MM.1S (cell line): ENCODE data around the gene TM9SF4.
"Not testable (repeated sequence)": the region's sequence is repeated elsewhere in the genome, so short reads cannot be mapped to it uniquely, and the experiment has no call there.

Source experiments
- DNase-seq: peaks from one replicate; pipeline ENCODE4 v3.0.0-alpha.2; 2015
- H2AFZ ChIP-seq: fragments of 300-600 bp; sonication (generic); 2 replicates; pipeline ENCODE4 v1.6.0; 2016; ENCODE audit warnings: antibody characterized with exemption, low read length
- H3F3A ChIP-seq: fragments of 300-600 bp; sonication (generic); 2 replicates; pipeline ENCODE4 v1.6.1; 2016; ENCODE audit warnings: mild to moderate bottlenecking, antibody characterized with exemption, low read length, moderate library complexity, mixed read lengths; ENCODE audit not compliant: insufficient read depth
- H3K27ac ChIP-seq: fragments of 300-600 bp; sonication (generic); 2 replicates; pipeline ENCODE4 v1.5.1; 2016; ENCODE audit warnings: mild to moderate bottlenecking, low read length
- H3K27me3 ChIP-seq: fragments of 300-600 bp; sonication (generic); replicated peaks from 2 replicates; pipeline ENCODE4 v1.6.0; 2016; ENCODE audit warnings: low read length; ENCODE audit not compliant: insufficient read depth
- H3K36me3 ChIP-seq: fragments of 300-600 bp; sonication (generic); replicated peaks from 2 replicates; pipeline ENCODE4 v1.6.1; 2016; ENCODE audit warnings: mild to moderate bottlenecking, low read length, mixed read lengths; ENCODE audit not compliant: insufficient read depth
- H3K4me1 ChIP-seq: fragments of 300-600 bp; sonication (generic); 2 replicates; pipeline ENCODE4 v1.6.1; 2016; ENCODE audit warnings: low read length, mixed read lengths
- H3K4me2 ChIP-seq: fragments of 300-600 bp; sonication (generic); 2 replicates; pipeline ENCODE4 v1.6.0; 2016; ENCODE audit warnings: low read depth, low read length
- H3K4me3 ChIP-seq: fragments of 300-600 bp; sonication (generic); 2 replicates; pipeline ENCODE4 v1.5.1; 2016; ENCODE audit warnings: low read length, mixed read lengths
- H3K79me2 ChIP-seq: fragments of 300-600 bp; sonication (generic); 2 replicates; pipeline ENCODE4 v1.6.1; 2016; ENCODE audit warnings: mixed run types, low read length, mixed read lengths
- H3K9ac ChIP-seq: fragments of 300-600 bp; sonication (generic); 2 replicates; pipeline ENCODE4 v1.6.1; 2016; ENCODE audit warnings: low read length, mixed read lengths
- H3K9me2 ChIP-seq: fragments of 300-600 bp; sonication (generic); replicated peaks from 2 replicates; pipeline ENCODE4 v1.6.1; 2016; ENCODE audit warnings: mild to moderate bottlenecking, low read length, mixed read lengths; ENCODE audit not compliant: insufficient read depth
- H3K9me3 ChIP-seq: fragments of 300-600 bp; sonication (generic); replicated peaks from 2 replicates; pipeline ENCODE4 v1.6.1; 2016; ENCODE audit warnings: mild to moderate bottlenecking, low read length, mixed read lengths; ENCODE audit not compliant: insufficient read depth
- H4K20me1 ChIP-seq: fragments of 300-600 bp; sonication (generic); 2 replicates; pipeline ENCODE4 v1.6.1; 2016; ENCODE audit warnings: mild to moderate bottlenecking, low read length, moderate library complexity, mixed read lengths; ENCODE audit not compliant: insufficient read depth
- EZH2 ChIP-seq: fragments of 300-600 bp; sonication (generic); optimal IDR thresholded peaks from 2 replicates; pipeline ENCODE3; 2017; ENCODE audit warnings: low read depth, mild to moderate bottlenecking, antibody characterized with exemption, low read length, mixed read lengths
- EZH2phosphoT487 ChIP-seq: fragments of 300-600 bp; sonication (generic); IDR thresholded peaks from 2 replicates; pipeline ENCODE4 v1.6.1; 2018; ENCODE audit warnings: antibody characterized with exemption, low read length
- TF ChIP-seq, protein P1 (sequence below): fragments of 300-600 bp; sonication (generic); IDR thresholded peaks from 2 replicates; pipeline ENCODE4 v1.5.1; 2016; ENCODE audit warnings: antibody characterized with exemption, low read length, mixed read lengths

The TM9SF4 gene

DNA sequence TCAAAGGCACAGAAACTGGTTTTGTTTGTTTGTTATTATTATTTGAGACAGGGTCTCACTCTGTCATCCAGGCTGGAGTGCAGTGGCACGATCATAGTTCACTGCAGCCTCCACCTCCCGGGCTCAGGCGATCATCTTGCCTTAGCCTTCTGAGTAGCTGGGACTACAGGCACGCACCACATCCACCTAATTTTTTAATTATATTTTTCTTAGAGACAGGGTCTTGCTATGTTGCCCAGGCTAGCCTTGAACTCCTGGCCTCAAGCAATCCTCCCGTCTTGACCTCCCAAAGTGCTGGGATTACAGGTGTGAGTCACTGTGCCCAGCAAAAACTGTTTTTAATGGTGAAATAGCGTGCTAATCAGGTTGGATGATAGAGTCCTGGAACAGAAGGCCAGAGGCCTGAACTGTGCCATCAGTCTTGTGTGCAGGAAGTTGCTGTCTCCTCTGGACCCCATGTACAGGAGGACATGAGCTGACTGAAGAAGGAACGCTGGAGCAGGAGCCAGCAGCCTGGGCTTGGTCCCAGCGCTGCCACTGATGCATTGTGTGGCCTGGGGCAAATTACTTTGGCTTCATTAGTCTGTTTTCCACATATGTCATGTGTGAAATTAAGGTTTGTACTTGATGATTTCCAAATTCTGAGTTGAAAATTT is 4.9 kb downstream of the TM9SF4 start:
- H3K4me2 ChIP-seq, result no peak overlapping the region
- no peaks in the 10 kb centered on the region for H3K27me3 ChIP-seq
- H3F3A ChIP-seq, result peaks cover 7% of the 10 kb centered on the region
- H3K4me1 ChIP-seq, result peaks cover 13% of the 10 kb centered on the region
- H4K20me1 ChIP-seq, result peaks cover 12% of the 10 kb centered on the region; the same call in 1 of the 2 replicates
- no peaks in the 10 kb centered on the region for H3K36me3 ChIP-seq
- H3K9me2 ChIP-seq, result no peaks in the 10 kb centered on the region
- H3K9me3 ChIP-seq, result no peaks in the 10 kb centered on the region
- no peak overlapping the region for H3K9ac ChIP-seq
- H3K79me2 ChIP-seq, result peaks cover 98% of the 10 kb centered on the region
- no peak overlapping the region for H2AFZ ChIP-seq
- no peak for TF ChIP-seq EZH2
- TF ChIP-seq, protein P1, sequence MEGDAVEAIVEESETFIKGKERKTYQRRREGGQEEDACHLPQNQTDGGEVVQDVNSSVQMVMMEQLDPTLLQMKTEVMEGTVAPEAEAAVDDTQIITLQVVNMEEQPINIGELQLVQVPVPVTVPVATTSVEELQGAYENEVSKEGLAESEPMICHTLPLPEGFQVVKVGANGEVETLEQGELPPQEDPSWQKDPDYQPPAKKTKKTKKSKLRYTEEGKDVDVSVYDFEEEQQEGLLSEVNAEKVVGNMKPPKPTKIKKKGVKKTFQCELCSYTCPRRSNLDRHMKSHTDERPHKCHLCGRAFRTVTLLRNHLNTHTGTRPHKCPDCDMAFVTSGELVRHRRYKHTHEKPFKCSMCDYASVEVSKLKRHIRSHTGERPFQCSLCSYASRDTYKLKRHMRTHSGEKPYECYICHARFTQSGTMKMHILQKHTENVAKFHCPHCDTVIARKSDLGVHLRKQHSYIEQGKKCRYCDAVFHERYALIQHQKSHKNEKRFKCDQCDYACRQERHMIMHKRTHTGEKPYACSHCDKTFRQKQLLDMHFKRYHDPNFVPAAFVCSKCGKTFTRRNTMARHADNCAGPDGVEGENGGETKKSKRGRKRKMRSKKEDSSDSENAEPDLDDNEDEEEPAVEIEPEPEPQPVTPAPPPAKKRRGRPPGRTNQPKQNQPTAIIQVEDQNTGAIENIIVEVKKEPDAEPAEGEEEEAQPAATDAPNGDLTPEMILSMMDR, result no peak
- TF ChIP-seq EZH2phosphoT487, result no peak
- H3K4me3 ChIP-seq, result no peak overlapping the region
- no peak for DNase-seq
- no peak overlapping the region for H3K27ac ChIP-seq

DNA sequence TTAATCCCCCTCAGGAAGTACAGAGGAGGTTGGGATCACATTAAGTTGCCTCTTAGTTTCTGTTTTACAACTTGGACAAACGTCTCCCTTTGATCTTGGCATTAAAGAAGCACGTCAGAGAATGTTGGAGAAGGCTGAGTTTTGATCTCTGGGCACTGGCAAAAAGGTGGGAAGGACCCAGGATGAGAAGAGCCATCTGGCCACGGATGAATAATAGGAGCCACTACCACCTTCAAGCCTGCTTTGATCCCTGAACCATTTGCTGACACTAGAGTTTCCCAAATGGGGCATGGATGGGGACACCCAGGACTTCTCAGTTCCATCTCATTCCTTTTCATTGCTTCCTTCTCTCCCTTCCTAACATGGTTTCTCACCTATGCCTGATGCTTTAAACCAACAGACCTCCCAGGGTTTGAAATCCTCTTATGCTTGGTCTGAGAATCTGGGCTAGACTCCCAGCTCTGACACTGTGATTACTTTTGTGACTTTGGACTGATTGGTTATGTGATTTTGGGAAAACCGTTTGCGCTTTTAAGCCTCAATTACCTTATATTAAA is 5.8 kb downstream of the TM9SF4 start:
- H3K27ac ChIP-seq, result no peak overlapping the region
- H3K9ac ChIP-seq, result no peak overlapping the region
- H3K36me3 ChIP-seq, result no peaks in the 10 kb centered on the region
- H3K9me3 ChIP-seq, result no peaks in the 10 kb centered on the region
- H3K27me3 ChIP-seq, result no peaks in the 10 kb centered on the region
- H4K20me1 ChIP-seq, result peaks cover 12% of the 10 kb centered on the region; the same call in 1 of the 2 replicates
- H2AFZ ChIP-seq, result no peak overlapping the region
- no peak overlapping the region for H3K4me2 ChIP-seq
- peaks cover 7% of the 10 kb centered on the region for H3F3A ChIP-seq
- DNase-seq, result no peak
- TF ChIP-seq EZH2 (no peak), EZH2phosphoT487 (no peak)
- TF ChIP-seq, protein P1, result no peak
- no peaks in the 10 kb centered on the region for H3K9me2 ChIP-seq
- no peak overlapping the region for H3K4me3 ChIP-seq
- peaks cover 98% of the 10 kb centered on the region for H3K79me2 ChIP-seq
- peaks cover 13% of the 10 kb centered on the region for H3K4me1 ChIP-seq

DNA sequence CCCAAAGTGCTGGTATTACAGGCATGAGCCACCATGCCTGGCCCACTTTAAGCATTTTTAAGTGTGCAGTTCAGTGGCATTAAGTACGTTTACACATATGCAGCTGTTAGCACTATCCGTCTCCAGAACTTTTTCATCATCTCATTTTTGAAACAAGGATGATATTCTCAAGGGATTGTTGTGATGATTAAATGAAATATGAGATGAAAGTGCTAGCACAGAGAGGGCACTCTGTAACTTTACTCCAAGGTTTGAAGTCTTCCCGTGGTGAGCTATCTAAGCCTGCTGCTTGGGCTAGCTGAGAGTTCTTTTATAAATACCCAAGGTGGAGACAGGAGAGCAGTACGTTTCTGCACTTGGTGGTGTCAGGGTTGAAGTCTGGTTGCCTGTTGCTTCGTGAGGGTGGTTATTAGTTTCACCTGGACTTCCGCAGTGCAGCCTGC is 6.6 kb downstream of the TM9SF4 start:
- no peak overlapping the region for H2AFZ ChIP-seq
- H3K36me3 ChIP-seq, result no peaks in the 10 kb centered on the region
- no peak for DNase-seq
- H3K9me3 ChIP-seq, result no peaks in the 10 kb centered on the region
- H3K79me2 ChIP-seq, result peaks cover 97% of the 10 kb centered on the region
- H3K9me2 ChIP-seq, result no peaks in the 10 kb centered on the region
- no peak overlapping the region for H3K4me2 ChIP-seq
- no peaks in the 10 kb centered on the region for H3K27me3 ChIP-seq
- no peak overlapping the region for H3K27ac ChIP-seq
- H4K20me1 ChIP-seq, result peaks cover 12% of the 10 kb centered on the region; the same call in 1 of the 2 replicates
- TF ChIP-seq EZH2phosphoT487 (no peak), EZH2 (no peak)
- TF ChIP-seq, protein P1, result no peak
- peaks cover under 1% of the 10 kb centered on the region; the same call in 1 of the 2 replicates for H3F3A ChIP-seq
- H3K4me1 ChIP-seq, result peaks cover 5% of the 10 kb centered on the region
- H3K9ac ChIP-seq, result no peak overlapping the region
- no peak overlapping the region for H3K4me3 ChIP-seq

DNA sequence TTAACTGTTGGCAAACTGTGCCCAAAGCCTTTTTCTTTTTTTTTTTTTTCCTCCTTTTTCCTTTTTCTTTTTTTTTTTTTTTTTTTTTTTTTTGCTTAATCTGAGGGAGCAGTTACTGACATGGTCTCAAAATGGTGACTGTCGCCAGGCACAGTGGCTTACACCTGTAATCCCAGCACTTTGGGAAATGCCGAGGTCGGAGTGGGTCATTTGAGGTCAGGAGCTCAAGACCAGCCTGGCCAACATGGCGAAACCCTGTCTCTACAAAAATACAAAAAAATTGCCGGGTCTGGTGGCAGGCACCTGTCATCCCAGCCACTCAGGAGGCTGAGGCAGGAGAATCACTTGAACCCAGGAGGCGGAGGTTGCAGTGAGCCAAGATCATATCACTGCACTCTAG is 7.3 kb downstream of the TM9SF4 start:
- not testable (repeated sequence) for DNase-seq, H3K4me3 ChIP-seq, H3K9me2 ChIP-seq, H3K27ac ChIP-seq, H3F3A ChIP-seq, H2AFZ ChIP-seq, H3K4me2 ChIP-seq, H3K9ac ChIP-seq, H3K4me1 ChIP-seq, H3K27me3 ChIP-seq, H3K9me3 ChIP-seq, H3K36me3 ChIP-seq
- Histone ChIP-seq H4K20me1 (peaks cover 12% of the 10 kb centered on the region; the same call in 1 of the 2 replicates), H3K79me2 (peaks cover 90% of the 10 kb centered on the region)

DNA sequence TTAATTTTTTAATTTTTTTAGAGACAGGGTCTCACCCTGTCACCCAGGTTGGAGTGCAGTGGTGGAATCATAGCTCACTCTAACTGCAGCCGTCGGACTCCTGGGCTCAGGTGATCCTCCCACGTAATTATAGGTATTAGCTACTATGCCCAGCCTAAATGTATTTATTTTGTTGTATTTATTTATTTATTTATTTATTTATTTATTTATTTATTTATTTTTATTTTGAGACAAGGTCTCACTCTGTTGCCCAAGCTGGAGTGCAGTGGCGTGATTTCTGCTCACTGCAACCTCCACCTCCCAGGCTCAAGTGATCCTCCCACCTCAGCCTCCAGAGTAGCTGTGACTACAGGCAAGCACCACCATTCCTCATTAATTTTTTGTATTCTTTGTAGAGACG is 8.9 kb downstream of the TM9SF4 start:
- not testable (repeated sequence) for H3K4me1 ChIP-seq, DNase-seq, H4K20me1 ChIP-seq, H3K4me3 ChIP-seq, H3K9ac ChIP-seq, H3K9me3 ChIP-seq, H3K4me2 ChIP-seq, H3K36me3 ChIP-seq, H2AFZ ChIP-seq, H3F3A ChIP-seq, H3K27ac ChIP-seq, H3K9me2 ChIP-seq, H3K27me3 ChIP-seq
- H3K79me2 ChIP-seq, result peaks cover 73% of the 10 kb centered on the region
